ENCODE results near the gene SLC4A9. TPM values are rescaled to one million over a fixed set of nuclear protein-coding genes. Genes with fewer than 3 reads are reported as not detected.

SLC4A9 gene
- total and polyA plus RNA-seq, 2 donors (not counting 1 experiment from before 2014, with no cell fraction given) = 0.10 TPM; not detected in 1

GRCh38 chr5:140360681-140361479 lies 886 bp downstream of the SLC4A9 start:
- H3K27ac Mint-ChIP-seq = no peak overlapping the region
- WGBS (ENCODE audit: insufficient coverage) = 83% methylated on average over 6 of the region's 7 CpGs
- no peak overlapping the region for H2AFZ ChIP-seq (ENCODE audit: insufficient read depth, low read depth, low read length, poor library complexity, severe bottlenecking)
- no peaks in the 10 kb centered on the region for H4K20me1 ChIP-seq (ENCODE audit: control insufficient read depth, insufficient read depth, low read length, poor library complexity, severe bottlenecking)
- H3K4me3 Mint-ChIP-seq = no peak overlapping the region
- H3K9me3 ChIP-seq (ENCODE audit: control extremely low read depth in 1 of 3, control insufficient read depth in 2 of 3, insufficient read depth in 1 of 3, low read length in 2 of 3) = no peaks in the 10 kb centered on the region
- no peak overlapping the region for H3K4me2 ChIP-seq (replicated peaks; ENCODE audit: low read depth, low read length, poor library complexity, severe bottlenecking)
- peaks cover 8% of the 10 kb centered on the region for H3K27me3 Mint-ChIP-seq
- ChIA-PET CTCF (interaction anchor here (0.6 to 7.7 kb wide), 6 partner anchors 9 to 1905 kb away, joined by 3 to 117 read pairs (median 4); partner anchors contain the start of gene HBEGF), POLR2A (no interaction called here)
- intact Hi-C loops (cut with micrococcal nuclease) = no loop called here
- no peaks in the 10 kb centered on the region for H3K9me3 Mint-ChIP-seq (ENCODE audit: insufficient read depth)
- DNase-seq = no peak
- no peak for ATAC-seq (ENCODE audit: low read depth)
- peaks cover 10 to 20% of the 10 kb centered on the region in 2 donors for H3K4me1 ChIP-seq (ENCODE audit: control insufficient read depth in 2 of 2, insufficient read depth in 2 of 2, low read length in 2 of 2)
- H3K4me3 ChIP-seq (ENCODE audit: control extremely low read depth in 1 of 5, extremely low read depth in 1 of 5, insufficient read depth in 1 of 5, low read depth in 2 of 5, low read length in 4 of 5) = no peak overlapping the region
- H3K27me3 ChIP-seq (replicated peaks in 1 of 4; ENCODE audit: control extremely low read depth in 1 of 4, control insufficient read depth in 3 of 4, insufficient read depth in 4 of 4, low read length in 3 of 4) = no peaks in the 10 kb centered on the region
- no peak overlapping the region for H3K9ac ChIP-seq (ENCODE audit: low read length)
- TF ChIP-seq EZH2 (IDR thresholded peaks at IDR 0.05; ENCODE audit: borderline replicate concordance, insufficient read depth, low read depth, low read length, poor library complexity, severe bottlenecking) = no peak
- no peak for TF ChIP-seq CTCF (IDR thresholded peaks at IDR 0.05)
- H3K36me3 ChIP-seq (replicated peaks in 1 of 2; ENCODE audit: control extremely low read depth in 1 of 2, control insufficient read depth in 1 of 2, extremely low read depth in 1 of 2, insufficient read depth in 2 of 2, low read length in 1 of 2) = no peaks in the 10 kb centered on the region
- H3K4me1 Mint-ChIP-seq = peaks cover 11% of the 10 kb centered on the region
- no peaks in the 10 kb centered on the region for H3K79me2 ChIP-seq (ENCODE audit: control insufficient read depth, insufficient read depth, low read length)
- H3K27ac ChIP-seq (ENCODE audit: low read length in 2 of 2) = no peak overlapping the region

- H3K9me3 ChIP-seq (ENCODE audit: control extremely low read depth in 1 of 3, control insufficient read depth in 2 of 3, insufficient read depth in 1 of 3, low read length in 2 of 3) = no peaks in the 10 kb centered on the region
- H2AFZ ChIP-seq (ENCODE audit: insufficient read depth, low read depth, low read length, poor library complexity, severe bottlenecking) = no peak overlapping the region
- no peak overlapping the region for H3K9ac ChIP-seq (ENCODE audit: low read length)
- no peak overlapping the region for H3K27ac ChIP-seq (ENCODE audit: low read length in 2 of 2)
- ATAC-seq (ENCODE audit: low read depth) (no peak), DNase-seq (no peak)
- WGBS (ENCODE audit: insufficient coverage) = 92% methylated on average over 2 of the region's 2 CpGs
- intact Hi-C loops (cut with micrococcal nuclease) = no loop called here
- Mint-ChIP-seq H3K27ac (no peak overlapping the region), H3K27me3 (peaks cover 8% of the 10 kb centered on the region), H3K4me3 (no peak overlapping the region), H3K9me3 (ENCODE audit: insufficient read depth) (no peaks in the 10 kb centered on the region), H3K4me1 (peaks cover 11% of the 10 kb centered on the region)
- POLR2A ChIA-PET = no interaction called here
- H3K79me2 ChIP-seq (ENCODE audit: control insufficient read depth, insufficient read depth, low read length) = no peaks in the 10 kb centered on the region
- H3K27me3 ChIP-seq (replicated peaks in 1 of 4; ENCODE audit: control extremely low read depth in 1 of 4, control insufficient read depth in 3 of 4, insufficient read depth in 4 of 4, low read length in 3 of 4) = no peaks in the 10 kb centered on the region
- H3K4me3 ChIP-seq (ENCODE audit: control extremely low read depth in 1 of 5, extremely low read depth in 1 of 5, insufficient read depth in 1 of 5, low read depth in 2 of 5, low read length in 4 of 5) = no peak overlapping the region
- H3K4me2 ChIP-seq (replicated peaks; ENCODE audit: low read depth, low read length, poor library complexity, severe bottlenecking) = no peak overlapping the region
- TF ChIP-seq EZH2 (IDR thresholded peaks at IDR 0.05; ENCODE audit: borderline replicate concordance, insufficient read depth, low read depth, low read length, poor library complexity, severe bottlenecking) (no peak), CTCF (IDR thresholded peaks at IDR 0.05) (no peak)
- no peaks in the 10 kb centered on the region for H4K20me1 ChIP-seq (ENCODE audit: control insufficient read depth, insufficient read depth, low read length, poor library complexity, severe bottlenecking)
- CTCF ChIA-PET = interaction anchor here (0.8 to 7.7 kb wide), 6 partner anchors 11 to 358 kb away, joined by 3 to 117 read pairs (median 6); partner anchors contain the start of gene HBEGF
- no peaks in the 10 kb centered on the region for H3K36me3 ChIP-seq (replicated peaks in 1 of 2; ENCODE audit: control extremely low read depth in 1 of 2, control insufficient read depth in 1 of 2, extremely low read depth in 1 of 2, insufficient read depth in 2 of 2, low read length in 1 of 2)
- peaks cover 10 to 19% of the 10 kb centered on the region in 2 donors for H3K4me1 ChIP-seq (ENCODE audit: control insufficient read depth in 2 of 2, insufficient read depth in 2 of 2, low read length in 2 of 2)
Observed at GRCh38 chr5:140361901-140362300, 1.9 kb downstream of the SLC4A9 start.

All from B cell (primary cell).